ENCODE results near the gene CAPS.

DNA sequence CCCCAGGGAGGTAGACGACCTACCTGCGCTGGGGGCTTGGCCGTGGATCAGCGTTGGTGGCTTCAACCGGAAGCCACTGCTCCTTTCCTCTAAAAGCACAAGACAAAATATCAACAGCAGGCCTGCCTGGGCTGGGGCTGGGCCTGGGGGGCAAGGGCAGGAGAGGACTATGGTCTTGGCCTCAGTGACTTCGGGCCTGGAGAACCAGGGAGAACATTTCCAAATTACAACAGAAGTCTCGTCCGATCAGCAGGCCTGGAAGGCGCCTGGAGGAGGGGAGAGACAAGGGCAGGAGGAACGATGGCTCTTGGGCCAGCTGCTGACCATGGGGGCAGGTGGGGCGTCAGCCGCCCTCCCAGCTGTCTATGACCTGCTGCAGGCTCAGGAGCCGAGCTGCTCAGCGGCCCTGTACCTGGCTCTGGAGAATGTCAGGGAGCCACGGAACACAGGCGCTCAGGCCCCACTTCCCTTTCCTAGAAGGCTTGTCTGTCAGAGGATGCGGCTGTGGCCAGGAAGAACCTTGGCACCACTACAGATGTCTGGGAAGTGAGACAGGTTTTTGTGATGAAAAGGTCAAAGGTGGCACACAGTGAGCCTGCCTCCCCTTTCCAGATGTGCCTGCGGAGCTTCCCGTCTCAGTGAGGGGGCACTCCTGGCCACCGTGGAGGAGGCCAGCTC, 19.5 kb downstream of the CAPS start:
- TF ChIP-seq, protein P1, sequence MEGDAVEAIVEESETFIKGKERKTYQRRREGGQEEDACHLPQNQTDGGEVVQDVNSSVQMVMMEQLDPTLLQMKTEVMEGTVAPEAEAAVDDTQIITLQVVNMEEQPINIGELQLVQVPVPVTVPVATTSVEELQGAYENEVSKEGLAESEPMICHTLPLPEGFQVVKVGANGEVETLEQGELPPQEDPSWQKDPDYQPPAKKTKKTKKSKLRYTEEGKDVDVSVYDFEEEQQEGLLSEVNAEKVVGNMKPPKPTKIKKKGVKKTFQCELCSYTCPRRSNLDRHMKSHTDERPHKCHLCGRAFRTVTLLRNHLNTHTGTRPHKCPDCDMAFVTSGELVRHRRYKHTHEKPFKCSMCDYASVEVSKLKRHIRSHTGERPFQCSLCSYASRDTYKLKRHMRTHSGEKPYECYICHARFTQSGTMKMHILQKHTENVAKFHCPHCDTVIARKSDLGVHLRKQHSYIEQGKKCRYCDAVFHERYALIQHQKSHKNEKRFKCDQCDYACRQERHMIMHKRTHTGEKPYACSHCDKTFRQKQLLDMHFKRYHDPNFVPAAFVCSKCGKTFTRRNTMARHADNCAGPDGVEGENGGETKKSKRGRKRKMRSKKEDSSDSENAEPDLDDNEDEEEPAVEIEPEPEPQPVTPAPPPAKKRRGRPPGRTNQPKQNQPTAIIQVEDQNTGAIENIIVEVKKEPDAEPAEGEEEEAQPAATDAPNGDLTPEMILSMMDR (IDR thresholded peaks at IDR 0.05): no peak
- no peak for TF ChIP-seq POLR2A (IDR thresholded peaks at IDR 0.05)
